Activated naive CD4-positive, alpha-beta T cell treated with anti-CD3 and anti-CD28 coated beads, Interleukin-2, amount 10 ng/mL, durations not matched to agents 7 days and 5 days (primary cell): ENCODE data around the gene HAND2.

Source experiments
- CTCF ChIA-PET: fragments of 350-600 bp; sonication (Branson Sonifier 250); formaldehyde crosslinking; loops from one replicate; lab custom pipeline; 2021; ENCODE audit warnings: antibody characterized with exemption; lab: Charles Lee
- DNase-seq: peaks from one replicate; pipeline ENCODE4 v3.0.0-alpha.2; 2020
- H3K27ac Mint-ChIP-seq: one replicate; pipeline ENCODE4 v1.8.0; 2021; ENCODE audit warnings: mild to moderate bottlenecking, moderate library complexity, mixed read lengths
- H3K27me3 Mint-ChIP-seq: one replicate; pipeline ENCODE4 v1.8.0; 2021; ENCODE audit warnings: mild to moderate bottlenecking, mixed read lengths
- H3K36me3 Mint-ChIP-seq: one replicate; pipeline ENCODE4 v1.8.0; 2021; ENCODE audit warnings: mixed read lengths
- H3K4me1 Mint-ChIP-seq: one replicate; pipeline ENCODE4 v1.8.0; 2021; ENCODE audit warnings: mixed read lengths
- H3K4me3 Mint-ChIP-seq: one replicate; pipeline ENCODE4 v1.8.0; 2021; ENCODE audit warnings: mild to moderate bottlenecking, moderate library complexity, mixed read lengths
- H3K9me3 Mint-ChIP-seq: one replicate; pipeline ENCODE4 v1.8.0; 2021; ENCODE audit warnings: mixed read lengths

Gene HAND2

DNA sequence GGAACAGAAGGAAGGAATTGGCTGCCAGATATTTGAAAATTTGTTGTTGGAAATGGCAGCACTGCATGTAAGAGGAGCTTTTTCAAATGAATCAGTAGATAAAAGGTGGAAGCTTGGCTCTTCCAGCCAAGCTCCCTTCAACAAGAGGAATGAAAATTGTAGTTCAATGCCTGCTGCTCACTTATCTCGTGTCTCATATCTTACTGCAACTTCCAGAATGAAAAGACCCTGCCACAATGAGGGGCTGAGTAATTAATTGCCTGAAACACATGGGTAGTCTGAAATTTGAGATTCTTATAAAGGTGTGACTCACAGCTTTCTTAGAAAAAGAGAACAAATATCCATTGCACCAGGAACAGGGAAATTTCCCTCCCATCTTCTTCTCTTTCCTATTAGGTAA is 53.0 kb downstream of the HAND2 start:
- CTCF ChIA-PET: no interaction called here
- H3K9me3 Mint-ChIP-seq: no peaks in the 10 kb centered on the region
- no peak overlapping the region for H3K27ac Mint-ChIP-seq
- H3K4me1 Mint-ChIP-seq: no peaks in the 10 kb centered on the region
- peaks cover 19% of the 10 kb centered on the region for H3K27me3 Mint-ChIP-seq
- H3K4me3 Mint-ChIP-seq: no peak overlapping the region
- no peaks in the 10 kb centered on the region for H3K36me3 Mint-ChIP-seq
- DNase-seq: no peak
